ENCODE measurements around the gene NLK. TPM values are rescaled to one million over a fixed set of nuclear protein-coding genes. Genes with fewer than 3 reads are reported as not detected.
A peak's percentile ranks its signal among the peaks of the same experiment; 100 is the strongest.
"Not testable (repeated sequence)": the region's sequence is repeated elsewhere in the genome, so short reads cannot be mapped to it uniquely, and the experiment has no call there.

Gene NLK
- polyA plus RNA-seq, 6 donors from 2014 or later = 1.3 to 6.9 (median 2.0) TPM

GRCh38 chr17:28065706-28066105 is 23.2 kb downstream of the NLK start:
- DNase-seq = no peak
- H3K4me3 Mint-ChIP-seq = no peak overlapping the region
- no peaks in the 10 kb centered on the region for H3K27me3 Mint-ChIP-seq
- ATAC-seq (ENCODE audit: low read depth in 2 of 2) = no peak
- H3K9me3 Mint-ChIP-seq = peaks cover 0 to under 1% (median 0%) of the 10 kb centered on the region in 7 donors
- peaks cover 11 to 21% (median 18%) of the 10 kb centered on the region in 3 donors for H3K4me1 Mint-ChIP-seq
- H3K36me3 Mint-ChIP-seq = peaks cover 0 to 4% of the 10 kb centered on the region in 2 donors
- peak overlapping the region in 3 of 6 donors; percentile 19 to 72 (median 27) for H3K27ac Mint-ChIP-seq

GRCh38 chr17:28069061-28069460 is 26.6 kb downstream of the NLK start:
- Mint-ChIP-seq H3K9me3 (peaks cover 0 to 21% (median 9%) of the 10 kb centered on the region in 7 donors), H3K27me3 (no peaks in the 10 kb centered on the region), H3K4me3 (no peak overlapping the region), H3K4me1 (peaks cover 28 to 48% (median 42%) of the 10 kb centered on the region in 3 donors), H3K36me3 (peaks cover 18% of the 10 kb centered on the region in 2 donors), H3K27ac (no peak overlapping the region)
- DNase-seq (no peak), ATAC-seq (ENCODE audit: low read depth in 2 of 2) (no peak)

GRCh38 chr17:28071179-28071578 is 28.7 kb downstream of the NLK start:
- Mint-ChIP-seq H3K4me3 (no peak overlapping the region), H3K36me3 (peaks cover 18% of the 10 kb centered on the region in 2 donors), H3K27me3 (no peaks in the 10 kb centered on the region), H3K4me1 (peaks cover 24 to 51% (median 44%) of the 10 kb centered on the region in 3 donors), H3K27ac (no peak overlapping the region), H3K9me3 (peaks cover 0 to 21% (median 9%) of the 10 kb centered on the region in 7 donors)
- ATAC-seq (ENCODE audit: low read depth in 2 of 2) = no peak
- no peak for DNase-seq

- H3K27me3 Mint-ChIP-seq = no peaks in the 10 kb centered on the region
- H3K27ac Mint-ChIP-seq = peak overlapping the region in 4 of 6 donors; percentile 8 to 18 (median 16)
- peak overlapping the region in 4 of 8 donors; percentile 5 to 70 (median 15) for H3K4me3 Mint-ChIP-seq
- ATAC-seq (ENCODE audit: low read depth in 2 of 2) (peak; percentile 54 to 68), DNase-seq (no peak)
- H3K4me1 Mint-ChIP-seq = peaks cover 31 to 52% (median 50%) of the 10 kb centered on the region in 3 donors
- H3K36me3 Mint-ChIP-seq = peaks cover 18% of the 10 kb centered on the region in 2 donors
- peaks cover 0 to 21% (median 9%) of the 10 kb centered on the region in 7 donors for H3K9me3 Mint-ChIP-seq
Measured at GRCh38 chr17:28071891-28072606, 29.6 kb downstream of the NLK start.

- H3K27ac Mint-ChIP-seq = peak overlapping the region in 1 of 6 donors; percentile 23
- peaks cover 33 to 55% (median 53%) of the 10 kb centered on the region in 3 donors for H3K4me1 Mint-ChIP-seq
- H3K9me3 Mint-ChIP-seq = peaks cover 0 to 21% (median 9%) of the 10 kb centered on the region in 7 donors
- peak overlapping the region in 1 of 8 donors; percentile 7 for H3K4me3 Mint-ChIP-seq
- no peak for DNase-seq
- H3K36me3 Mint-ChIP-seq = peaks cover 18% of the 10 kb centered on the region in 2 donors
- no peaks in the 10 kb centered on the region for H3K27me3 Mint-ChIP-seq
- ATAC-seq (ENCODE audit: low read depth in 2 of 2) = no peak
Measured at GRCh38 chr17:28072936-28073533, 30.6 kb downstream of the NLK start.

GRCh38 chr17:28074010-28074409 is 31.5 kb downstream of the NLK start:
- DNase-seq = no peak
- H3K4me3 Mint-ChIP-seq = no peak overlapping the region
- H3K27me3 Mint-ChIP-seq = no peaks in the 10 kb centered on the region
- peak overlapping the region in 2 of 6 donors; percentile 21 to 42 for H3K27ac Mint-ChIP-seq
- no peak for ATAC-seq (ENCODE audit: low read depth in 2 of 2)
- H3K4me1 Mint-ChIP-seq = peaks cover 39 to 62% (median 60%) of the 10 kb centered on the region in 3 donors
- peaks cover 18 to 21% of the 10 kb centered on the region in 2 donors for H3K36me3 Mint-ChIP-seq
- H3K9me3 Mint-ChIP-seq = peaks cover 4 to 21% (median 11%) of the 10 kb centered on the region in 7 donors

- Mint-ChIP-seq H3K4me3 (no peak overlapping the region), H3K27me3 (no peaks in the 10 kb centered on the region), H3K9me3 (peaks cover 5 to 17% (median 9%) of the 10 kb centered on the region in 7 donors), H3K4me1 (peaks cover 59 to 81% (median 79%) of the 10 kb centered on the region in 3 donors), H3K36me3 (peaks cover 17 to 21% of the 10 kb centered on the region in 2 donors), H3K27ac (peak overlapping the region in 2 of 6 donors; percentile 12 to 74)
- DNase-seq = no peak
- no peak for ATAC-seq (ENCODE audit: low read depth in 2 of 2)
Measured at GRCh38 chr17:28076144-28076543, 33.7 kb downstream of the NLK start.

- peak overlapping the region in 3 of 6 donors; percentile 30 to 83 (median 49) for H3K27ac Mint-ChIP-seq
- not testable (repeated sequence) for ATAC-seq (ENCODE audit: low read depth in 2 of 2); H3K27me3 Mint-ChIP-seq; H3K9me3 Mint-ChIP-seq; H3K4me3 Mint-ChIP-seq; DNase-seq
- H3K4me1 Mint-ChIP-seq = peaks cover 53 to 80% (median 74%) of the 10 kb centered on the region in 3 donors
- H3K36me3 Mint-ChIP-seq = peaks cover 7 to 14% of the 10 kb centered on the region in 2 donors
Measured at GRCh38 chr17:28077140-28077539, 34.7 kb downstream of the NLK start.

- ATAC-seq (ENCODE audit: low read depth in 2 of 2) (no peak), DNase-seq (no peak)
- Mint-ChIP-seq H3K9me3 (peaks cover 0 to 5% (median 1%) of the 10 kb centered on the region in 7 donors), H3K27me3 (no peaks in the 10 kb centered on the region), H3K4me3 (peak overlapping the region in 1 of 8 donors; percentile 2), H3K27ac (peak overlapping the region in 1 of 6 donors; percentile 61), H3K36me3 (peaks cover 0 to 8% of the 10 kb centered on the region in 2 donors), H3K4me1 (peaks cover 47 to 69% (median 68%) of the 10 kb centered on the region in 3 donors)
Measured at GRCh38 chr17:28078341-28079229, 36.1 kb downstream of the NLK start.

- Mint-ChIP-seq H3K27ac (peak overlapping the region in 1 of 6 donors; percentile 5), H3K4me1 (peaks cover 44 to 59% (median 55%) of the 10 kb centered on the region in 3 donors), H3K27me3 (no peaks in the 10 kb centered on the region)
Measured at GRCh38 chr17:28081467-28081866, 39.0 kb downstream of the NLK start.

GRCh38 chr17:28085766-28086165 is 43.3 kb downstream of the NLK start:
- Mint-ChIP-seq H3K4me3 (no peak overlapping the region), H3K9me3 (peaks cover 0 to 7% (median 1%) of the 10 kb centered on the region in 7 donors), H3K4me1 (peaks cover 16 to 30% (median 25%) of the 10 kb centered on the region in 3 donors), H3K27ac (peak overlapping the region in 1 of 6 donors; percentile 43), H3K27me3 (no peaks in the 10 kb centered on the region), H3K36me3 (peaks cover 6% of the 10 kb centered on the region in 2 donors)
- no peak for ATAC-seq (ENCODE audit: low read depth in 2 of 2)
- no peak for DNase-seq

More at GRCh38 chr17:28081467-28081866, 39.0 kb downstream of the NLK start:
- Mint-ChIP-seq H3K9me3 (peaks cover 0 to 5% (median 1%) of the 10 kb centered on the region in 7 donors), H3K4me3 (no peak overlapping the region), H3K36me3 (peaks cover 0 to 8% of the 10 kb centered on the region in 2 donors)
- ATAC-seq (ENCODE audit: low read depth in 2 of 2) = no peak
- DNase-seq = no peak

GRCh38 chr17:28086519-28086918 is 44.0 kb downstream of the NLK start:
- DNase-seq = no peak
- H3K9me3 Mint-ChIP-seq = peaks cover 0 to 7% (median 1%) of the 10 kb centered on the region in 7 donors
- H3K4me1 Mint-ChIP-seq = peaks cover 14 to 26% (median 24%) of the 10 kb centered on the region in 3 donors
- no peak overlapping the region for H3K27ac Mint-ChIP-seq
- no peak overlapping the region for H3K4me3 Mint-ChIP-seq
- peaks cover 6% of the 10 kb centered on the region in 2 donors for H3K36me3 Mint-ChIP-seq
- H3K27me3 Mint-ChIP-seq = no peaks in the 10 kb centered on the region
- no peak for ATAC-seq (ENCODE audit: low read depth in 2 of 2)

GRCh38 chr17:28087743-28088142 is 45.3 kb downstream of the NLK start:
- H3K27ac Mint-ChIP-seq = no peak overlapping the region

More at GRCh38 chr17:28087743-28088142, 45.3 kb downstream of the NLK start:
- peaks cover 10 to 20% (median 19%) of the 10 kb centered on the region in 3 donors for H3K4me1 Mint-ChIP-seq
- ATAC-seq (ENCODE audit: low read depth in 2 of 2) (no peak), DNase-seq (no peak)
- no peaks in the 10 kb centered on the region for H3K27me3 Mint-ChIP-seq
- peaks cover 0 to 7% (median 1%) of the 10 kb centered on the region in 7 donors for H3K9me3 Mint-ChIP-seq
- H3K36me3 Mint-ChIP-seq = peaks cover 6% of the 10 kb centered on the region in 2 donors
- H3K4me3 Mint-ChIP-seq = no peak overlapping the region
